ENCODE results near the gene IPO11. TPM values are rescaled to one million over a fixed set of nuclear protein-coding genes. Genes with fewer than 3 reads are reported as not detected.
A peak's percentile ranks its signal among the peaks of the same experiment; 100 is the strongest.

Gene IPO11
- total RNA-seq, 5 donors from 2014 or later (not counting 1 experiment from before 2014, with no cell fraction given) = 17.4 to 25.7 (median 24.7) TPM

DNA sequence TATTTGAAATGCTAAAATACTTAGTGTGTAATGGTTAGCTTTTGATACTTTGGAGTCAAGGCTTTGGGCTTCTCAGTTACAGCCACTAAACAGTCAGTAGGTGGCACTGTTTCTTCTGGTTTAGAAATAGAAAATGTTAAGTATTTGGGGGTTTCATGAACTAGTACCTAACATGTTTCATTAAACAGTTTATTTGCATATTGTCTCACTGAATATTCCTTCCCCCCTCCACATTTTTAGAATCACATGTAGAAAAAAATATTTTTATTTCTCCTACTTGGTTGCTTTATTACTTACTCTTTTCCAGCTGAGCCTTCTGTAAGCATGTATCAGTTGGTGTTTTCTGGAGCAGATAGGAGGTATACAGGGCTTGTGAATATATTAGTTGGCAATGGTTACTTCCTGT is 48.0 kb downstream of the IPO11 start:
- ChIA-PET POLR2A (no interaction called here), CTCF (interaction anchor here (0.5 to 2.6 kb wide), 6 partner anchors 9 to 1507 kb away, joined by 3 to 14 read pairs (median 4); no protein-coding TSS in a partner anchor)
- ATAC-seq (replicated peaks in 1 of 4) (peak in 2 of 4 experiments; percentile 40 to 46), DNase-seq (peak in 1 of 35 experiments; percentile 56)
- H3K4me1 ChIP-seq (ENCODE audit: control insufficient read depth in 1 of 2, extremely low read depth in 1 of 2, insufficient read depth in 2 of 2, low read length in 2 of 2) = no peaks in the 10 kb centered on the region
- H3K4me3 Mint-ChIP-seq = no peak overlapping the region
- H3K4me1 Mint-ChIP-seq = peaks cover 1 to 7% (median 4%) of the 10 kb centered on the region in 3 donors
- H3K9me3 Mint-ChIP-seq = no peaks in the 10 kb centered on the region
- no peak overlapping the region for H3K27ac ChIP-seq (ENCODE audit: low read length)
- no peak overlapping the region for H3K27ac Mint-ChIP-seq
- H3K4me3 ChIP-seq (ENCODE audit: control insufficient read depth in 1 of 2, extremely low read depth in 1 of 2, low read length in 1 of 2) = no peak overlapping the region
- H3K36me3 ChIP-seq (ENCODE audit: control insufficient read depth in 2 of 2, extremely low read depth in 1 of 2, insufficient read depth in 1 of 2, low read length in 1 of 2) = peaks cover 0 to 2% of the 10 kb centered on the region in 2 donors
- no peaks in the 10 kb centered on the region for H3K9me3 ChIP-seq
- no peaks in the 10 kb centered on the region for H3K27me3 Mint-ChIP-seq
- peaks cover 3% of the 10 kb centered on the region for H3K36me3 Mint-ChIP-seq
- H3K27me3 ChIP-seq (replicated peaks in 1 of 2; ENCODE audit: control insufficient read depth in 2 of 2, extremely low read depth in 1 of 2, insufficient read depth in 2 of 2, low read length in 1 of 2) = no peaks in the 10 kb centered on the region

DNA sequence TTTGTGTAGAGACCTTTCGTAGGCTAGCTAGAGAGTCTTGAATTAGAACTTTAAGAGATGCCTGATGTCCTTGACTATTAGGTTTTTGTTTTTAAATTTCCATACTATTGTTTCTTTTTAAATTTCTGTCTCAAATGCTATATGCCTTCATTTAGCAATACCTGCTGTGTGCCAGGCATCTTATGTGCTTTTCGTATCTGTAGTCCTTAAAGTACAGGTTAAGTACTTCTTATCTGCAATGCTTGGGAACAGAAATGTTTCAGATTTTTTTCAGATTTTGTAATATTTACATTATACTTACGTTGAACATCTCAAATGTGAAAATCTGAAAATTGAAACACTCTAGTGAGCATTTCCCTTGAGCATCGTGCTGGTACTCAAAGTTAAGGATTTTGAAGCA is 49.0 kb downstream of the IPO11 start:
- Mint-ChIP-seq H3K27me3 (no peaks in the 10 kb centered on the region), H3K36me3 (peaks cover 3% of the 10 kb centered on the region), H3K4me3 (no peak overlapping the region), H3K4me1 (peaks cover 1 to 7% (median 4%) of the 10 kb centered on the region in 3 donors), H3K27ac (no peak overlapping the region), H3K9me3 (no peaks in the 10 kb centered on the region)
- Histone ChIP-seq H3K27me3 (replicated peaks in 1 of 2; ENCODE audit: control insufficient read depth in 2 of 2, extremely low read depth in 1 of 2, insufficient read depth in 2 of 2, low read length in 1 of 2) (no peaks in the 10 kb centered on the region), H3K9me3 (no peaks in the 10 kb centered on the region), H3K4me1 (ENCODE audit: control insufficient read depth in 1 of 2, extremely low read depth in 1 of 2, insufficient read depth in 2 of 2, low read length in 2 of 2) (no peaks in the 10 kb centered on the region), H3K36me3 (ENCODE audit: control insufficient read depth in 2 of 2, extremely low read depth in 1 of 2, insufficient read depth in 1 of 2, low read length in 1 of 2) (no peaks in the 10 kb centered on the region), H3K4me3 (ENCODE audit: control insufficient read depth in 1 of 2, extremely low read depth in 1 of 2, low read length in 1 of 2) (no peak overlapping the region), H3K27ac (ENCODE audit: low read length) (no peak overlapping the region)
- ATAC-seq (replicated peaks in 1 of 4) = no peak
- ChIA-PET POLR2A (no interaction called here), CTCF (no interaction called here)
- WGBS (ENCODE audit: insufficient coverage) = 100% methylated on average over 1 of the region's 4 CpGs
- DNase-seq = no peak

- Mint-ChIP-seq H3K27ac (no peak overlapping the region), H3K4me1 (peaks cover 0 to 4% (median 0%) of the 10 kb centered on the region in 3 donors), H3K36me3 (peaks cover 30% of the 10 kb centered on the region), H3K9me3 (no peaks in the 10 kb centered on the region), H3K4me3 (no peak overlapping the region), H3K27me3 (no peaks in the 10 kb centered on the region)
- DNase-seq = no peak
- ChIA-PET POLR2A (interaction anchor here in 1 of 2 donors (0.7 kb wide), 1 partner anchor 10 kb away, joined by 3 read pairs; no protein-coding TSS in a partner anchor), CTCF (interaction anchor here (0.6 to 1.3 kb wide), 2 partner anchors 11 to 313 kb away, joined by 3 read pairs; no protein-coding TSS in a partner anchor)
- H3K27ac ChIP-seq (ENCODE audit: low read length) = no peak overlapping the region
- no peaks in the 10 kb centered on the region for H3K27me3 ChIP-seq (replicated peaks in 1 of 2; ENCODE audit: control insufficient read depth in 2 of 2, extremely low read depth in 1 of 2, insufficient read depth in 2 of 2, low read length in 1 of 2)
- no peaks in the 10 kb centered on the region for H3K4me1 ChIP-seq (ENCODE audit: control insufficient read depth in 1 of 2, extremely low read depth in 1 of 2, insufficient read depth in 2 of 2, low read length in 2 of 2)
- no peaks in the 10 kb centered on the region for H3K9me3 ChIP-seq
- WGBS (ENCODE audit: insufficient coverage) = no CpG with 5 or more reads among the region's 6 CpGs
- no peak for ATAC-seq (replicated peaks in 1 of 4)
- peaks cover 0 to 6% of the 10 kb centered on the region in 2 donors for H3K36me3 ChIP-seq (ENCODE audit: control insufficient read depth in 2 of 2, extremely low read depth in 1 of 2, insufficient read depth in 1 of 2, low read length in 1 of 2)
- H3K4me3 ChIP-seq (ENCODE audit: control insufficient read depth in 1 of 2, extremely low read depth in 1 of 2, low read length in 1 of 2) = no peak overlapping the region
Measured at GRCh38 chr5:62465985-62466925, 53.7 kb downstream of the IPO11 start.

GRCh38 chr5:62473209-62473608 is 60.6 kb downstream of the IPO11 start:
- no peak overlapping the region for H3K4me3 ChIP-seq (ENCODE audit: control insufficient read depth in 1 of 2, extremely low read depth in 1 of 2, low read length in 1 of 2)
- Mint-ChIP-seq H3K27me3 (no peaks in the 10 kb centered on the region), H3K4me3 (no peak overlapping the region), H3K36me3 (peaks cover 25% of the 10 kb centered on the region), H3K9me3 (no peaks in the 10 kb centered on the region), H3K4me1 (no peaks in the 10 kb centered on the region), H3K27ac (no peak overlapping the region)
- ATAC-seq (replicated peaks in 1 of 4) = no peak
- no peak overlapping the region for H3K27ac ChIP-seq (ENCODE audit: low read length)
- DNase-seq = no peak
- H3K9me3 ChIP-seq = no peaks in the 10 kb centered on the region
- H3K36me3 ChIP-seq (ENCODE audit: control insufficient read depth in 2 of 2, extremely low read depth in 1 of 2, insufficient read depth in 1 of 2, low read length in 1 of 2) = peaks cover 0 to 10% of the 10 kb centered on the region in 2 donors
- no CpG with 5 or more reads among the region's 1 CpG for WGBS (ENCODE audit: insufficient coverage)
- CTCF ChIA-PET = no interaction called here
- POLR2A ChIA-PET = no interaction called here
- no peaks in the 10 kb centered on the region for H3K4me1 ChIP-seq (ENCODE audit: control insufficient read depth in 1 of 2, extremely low read depth in 1 of 2, insufficient read depth in 2 of 2, low read length in 2 of 2)
- H3K27me3 ChIP-seq (replicated peaks in 1 of 2; ENCODE audit: control insufficient read depth in 2 of 2, extremely low read depth in 1 of 2, insufficient read depth in 2 of 2, low read length in 1 of 2) = no peaks in the 10 kb centered on the region

DNA sequence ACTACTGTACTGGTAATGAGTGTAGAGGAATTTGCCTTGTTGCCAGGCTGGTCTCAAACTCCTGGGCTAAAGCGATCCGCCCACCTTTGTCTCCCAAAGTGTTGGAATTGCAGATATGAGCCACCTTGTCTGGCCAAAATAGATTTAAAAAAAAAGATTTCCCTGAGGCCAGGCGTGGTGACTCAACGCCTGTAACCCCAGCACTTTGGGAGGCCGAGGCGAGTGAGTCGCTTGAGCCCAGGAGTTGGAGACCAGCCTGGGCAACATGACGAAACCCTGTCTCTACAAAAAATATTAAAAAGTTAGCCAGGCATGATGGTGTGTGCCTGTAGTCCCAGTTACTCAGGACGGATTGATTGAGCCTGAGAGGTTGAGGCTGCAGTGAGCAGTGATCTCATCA is 62.5 kb downstream of the IPO11 start:
- Histone ChIP-seq H3K27me3 (replicated peaks in 1 of 2; ENCODE audit: control insufficient read depth in 2 of 2, extremely low read depth in 1 of 2, insufficient read depth in 2 of 2, low read length in 1 of 2) (no peaks in the 10 kb centered on the region), H3K9me3 (no peaks in the 10 kb centered on the region), H3K4me1 (ENCODE audit: control insufficient read depth in 1 of 2, extremely low read depth in 1 of 2, insufficient read depth in 2 of 2, low read length in 2 of 2) (no peaks in the 10 kb centered on the region), H3K27ac (ENCODE audit: low read length) (no peak overlapping the region), H3K36me3 (ENCODE audit: control insufficient read depth in 2 of 2, extremely low read depth in 1 of 2, insufficient read depth in 1 of 2, low read length in 1 of 2) (peaks cover 0 to 12% of the 10 kb centered on the region in 2 donors), H3K4me3 (ENCODE audit: control insufficient read depth in 1 of 2, extremely low read depth in 1 of 2, low read length in 1 of 2) (no peak overlapping the region)
- Mint-ChIP-seq H3K4me1 (no peaks in the 10 kb centered on the region), H3K9me3 (no peaks in the 10 kb centered on the region), H3K27me3 (no peaks in the 10 kb centered on the region), H3K4me3 (no peak overlapping the region), H3K27ac (no peak overlapping the region), H3K36me3 (peaks cover 28% of the 10 kb centered on the region)
- CTCF ChIA-PET = interaction anchor here (1.1 kb wide), 2 partner anchors 10 to 16 kb away, joined by 3 read pairs; no protein-coding TSS in a partner anchor
- POLR2A ChIA-PET = no interaction called here
- WGBS (ENCODE audit: insufficient coverage) = 96% methylated on average over 5 of the region's 9 CpGs
- DNase-seq (no peak), ATAC-seq (replicated peaks in 1 of 4) (no peak)

DNA sequence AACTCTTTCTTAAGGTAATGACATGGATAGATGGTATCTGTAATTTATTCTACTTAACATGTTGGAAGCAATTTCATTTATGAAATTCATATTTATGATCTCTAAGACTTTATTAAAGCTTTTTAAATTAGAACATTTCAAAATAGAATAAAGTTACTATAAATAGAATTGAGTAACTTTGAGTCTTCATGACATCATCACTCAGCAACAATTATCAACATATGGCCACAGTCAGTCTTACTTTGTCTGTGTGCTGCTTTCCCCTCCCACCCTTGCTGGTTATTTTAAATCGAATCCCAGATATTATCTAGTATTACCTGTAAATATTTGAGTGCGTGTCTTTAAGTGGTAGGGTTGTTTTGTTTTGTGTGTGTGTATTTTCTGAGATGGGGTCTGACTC is 65.2 kb downstream of the IPO11 start:
- ATAC-seq (replicated peaks in 1 of 4) (no peak), DNase-seq (no peak)
- POLR2A ChIA-PET = interaction anchor here in 1 of 2 donors (0.5 to 0.6 kb wide), 2 partner anchors 33 to 135 kb away, joined by 3 read pairs; no protein-coding TSS in a partner anchor
- H3K27ac Mint-ChIP-seq = no peak overlapping the region
- Histone ChIP-seq H3K4me1 (ENCODE audit: control insufficient read depth in 1 of 2, extremely low read depth in 1 of 2, insufficient read depth in 2 of 2, low read length in 2 of 2) (no peaks in the 10 kb centered on the region), H3K9me3 (no peaks in the 10 kb centered on the region), H3K4me3 (ENCODE audit: control insufficient read depth in 1 of 2, extremely low read depth in 1 of 2, low read length in 1 of 2) (no peak overlapping the region), H3K36me3 (ENCODE audit: control insufficient read depth in 2 of 2, extremely low read depth in 1 of 2, insufficient read depth in 1 of 2, low read length in 1 of 2) (peaks cover 0 to 12% of the 10 kb centered on the region in 2 donors), H3K27ac (ENCODE audit: low read length) (no peak overlapping the region), H3K27me3 (replicated peaks in 1 of 2; ENCODE audit: control insufficient read depth in 2 of 2, extremely low read depth in 1 of 2, insufficient read depth in 2 of 2, low read length in 1 of 2) (no peaks in the 10 kb centered on the region)
- CTCF ChIA-PET = no interaction called here
- no peak overlapping the region for H3K4me3 Mint-ChIP-seq
- peaks cover 0 to 3% (median 0%) of the 10 kb centered on the region in 3 donors for H3K4me1 Mint-ChIP-seq
- H3K9me3 Mint-ChIP-seq = no peaks in the 10 kb centered on the region
- no CpG with 5 or more reads among the region's 2 CpGs for WGBS (ENCODE audit: insufficient coverage)
- no peaks in the 10 kb centered on the region for H3K27me3 Mint-ChIP-seq
- H3K36me3 Mint-ChIP-seq = peaks cover 44% of the 10 kb centered on the region

All from T-cell (primary cell).